ENCODE measurements around the gene CEP290.

Gene CEP290

DNA sequence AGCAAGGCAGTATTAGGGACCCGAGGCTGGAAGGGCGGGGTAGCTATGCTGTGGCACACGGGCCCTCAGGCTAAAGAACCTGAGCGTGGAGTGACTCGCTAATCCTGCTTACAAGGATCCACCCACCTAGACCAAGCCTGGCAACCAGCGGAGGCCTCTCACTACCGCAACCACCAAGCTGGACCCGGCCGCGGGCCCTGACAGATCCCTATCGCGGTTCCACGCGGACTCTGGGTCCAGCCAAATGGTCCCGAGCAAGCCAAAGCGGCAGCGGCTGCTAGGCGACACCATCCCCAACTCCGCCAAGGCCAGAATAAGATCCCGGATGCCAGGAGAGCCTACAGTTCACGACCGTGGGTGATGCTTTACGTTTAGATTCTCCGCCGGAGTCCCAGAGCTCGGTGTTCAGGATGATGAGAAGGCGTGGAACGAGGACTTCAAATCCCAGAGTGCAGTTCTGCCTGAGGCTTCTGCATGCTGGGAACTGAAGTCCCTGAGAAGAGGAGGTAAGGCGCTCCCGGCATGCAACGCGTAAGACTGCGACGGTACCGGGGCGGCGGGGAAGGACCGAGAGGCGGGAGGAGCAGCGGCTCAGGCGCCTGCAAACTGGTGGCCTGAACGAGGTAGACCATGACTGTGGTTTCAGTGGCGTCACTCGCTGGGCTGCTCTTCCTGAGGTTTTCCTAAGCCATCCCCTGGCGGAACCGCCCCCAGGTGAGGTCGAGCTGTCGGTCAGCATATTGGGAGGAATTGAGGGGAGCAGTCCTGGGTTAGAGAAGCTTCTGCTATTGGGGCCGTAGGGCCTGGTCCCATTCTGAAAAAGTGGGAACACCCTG is at the start of gene CEP290, which contains the start of gene TMTC3:
Gene CEP290, minus strand, starts transcription at position 315 of the 836 bp plus-strand sequence. CDS start 781 bp downstream, outside the sequence.
Gene TMTC3, plus strand, starts transcription at position 534 of the 836 bp plus-strand sequence. CDS start 6,009 bp downstream, outside the sequence.
- DNase-seq, result peak; percentile 96 to 97

DNA sequence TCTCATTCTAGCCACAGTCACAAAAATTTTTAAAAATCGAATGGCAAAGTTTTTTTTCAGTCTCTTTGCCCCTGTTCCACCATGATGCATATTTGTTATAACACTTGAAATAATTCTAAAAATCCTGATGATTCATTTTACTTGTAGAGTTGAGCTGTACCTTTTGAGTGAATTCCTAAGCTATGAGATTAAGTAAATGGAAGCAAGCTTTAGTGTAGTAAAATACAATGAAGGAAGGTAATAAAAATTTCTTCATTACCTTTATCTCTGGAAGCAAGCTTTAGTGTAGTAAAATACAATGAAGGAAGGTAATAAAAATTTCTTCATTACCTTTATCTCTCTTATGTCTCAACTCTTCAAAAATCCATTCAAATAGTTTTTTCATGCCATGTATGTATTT is 46.3 kb upstream of the CEP290 start:
- DNase-seq, result no peak

DNA sequence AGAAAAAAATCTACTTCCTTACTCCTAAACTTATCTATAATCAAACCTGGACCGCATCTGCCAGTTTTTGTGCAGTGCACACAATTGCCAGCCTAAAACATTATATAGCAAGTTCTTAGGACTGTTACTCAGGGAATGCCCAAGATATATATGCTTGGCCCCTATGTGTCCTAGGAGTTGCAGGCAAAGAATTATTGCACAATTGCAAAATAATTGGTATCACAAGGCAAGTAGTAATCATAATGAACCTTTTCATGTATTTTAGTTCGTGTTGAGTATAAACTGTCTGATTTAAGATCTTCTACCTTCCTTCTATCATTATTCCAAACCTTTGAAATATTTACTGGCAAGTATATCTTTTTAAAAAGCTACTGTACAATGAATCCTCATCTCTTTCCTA is 45.7 kb upstream of the CEP290 start:
- DNase-seq, result no peak

DNA sequence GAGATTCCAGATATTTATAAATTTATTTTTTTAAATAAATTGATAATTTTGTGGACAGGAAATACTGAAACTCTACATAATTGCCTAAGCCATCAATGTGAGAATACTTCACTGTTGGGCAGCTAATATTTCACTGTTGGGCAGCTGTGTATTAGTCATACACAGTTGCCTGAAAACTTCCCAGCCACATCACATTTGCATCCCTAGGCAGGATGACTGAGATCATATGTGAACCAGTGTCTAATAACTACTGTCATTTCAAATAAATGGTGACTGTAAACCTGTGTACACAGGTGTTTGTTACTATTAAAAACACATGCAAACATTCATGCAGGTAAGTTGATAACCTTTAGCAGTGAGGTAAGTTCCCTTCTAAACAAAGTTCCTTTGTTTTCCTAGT is 44.1 kb upstream of the CEP290 start:
- no peak for DNase-seq

DNA sequence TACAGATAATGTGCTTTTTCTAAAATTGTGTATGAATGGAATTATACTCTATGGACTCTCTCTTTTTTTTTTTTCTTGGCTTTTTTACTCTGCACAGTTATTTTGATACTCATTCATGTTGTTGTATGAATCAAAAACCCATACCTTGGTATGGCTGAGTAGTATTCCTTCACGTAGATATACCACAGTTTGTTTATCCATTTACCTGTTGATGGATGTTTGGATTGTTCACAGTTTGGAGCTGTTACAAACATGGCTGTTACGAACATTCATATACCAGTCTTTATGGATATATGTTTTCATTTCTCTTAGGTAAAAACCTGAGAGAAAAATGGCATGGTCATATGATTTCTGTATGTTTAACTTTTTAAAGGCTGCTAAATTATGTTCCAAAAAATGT is 43.4 kb upstream of the CEP290 start:
- DNase-seq, result no peak

DNA sequence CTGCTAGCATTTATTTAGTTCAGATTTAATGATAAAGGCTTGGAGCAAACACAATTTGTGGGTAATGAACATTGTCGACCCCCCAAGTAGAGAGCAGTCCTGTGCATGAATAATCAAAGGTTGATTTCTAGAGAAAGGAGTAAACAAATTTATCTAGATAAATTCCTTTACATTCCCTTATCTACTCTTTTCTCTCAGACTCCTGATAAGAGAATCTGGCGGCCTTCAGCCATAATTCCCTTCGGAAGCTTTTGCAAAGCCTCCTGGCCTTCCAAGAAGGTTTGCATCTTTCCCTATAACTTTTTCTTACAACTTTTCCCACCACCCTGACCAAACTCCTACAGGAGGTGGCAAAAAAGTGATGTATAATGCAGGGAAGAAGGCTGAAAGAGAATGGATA is 42.3 kb upstream of the CEP290 start:
- DNase-seq, result no peak

DNA sequence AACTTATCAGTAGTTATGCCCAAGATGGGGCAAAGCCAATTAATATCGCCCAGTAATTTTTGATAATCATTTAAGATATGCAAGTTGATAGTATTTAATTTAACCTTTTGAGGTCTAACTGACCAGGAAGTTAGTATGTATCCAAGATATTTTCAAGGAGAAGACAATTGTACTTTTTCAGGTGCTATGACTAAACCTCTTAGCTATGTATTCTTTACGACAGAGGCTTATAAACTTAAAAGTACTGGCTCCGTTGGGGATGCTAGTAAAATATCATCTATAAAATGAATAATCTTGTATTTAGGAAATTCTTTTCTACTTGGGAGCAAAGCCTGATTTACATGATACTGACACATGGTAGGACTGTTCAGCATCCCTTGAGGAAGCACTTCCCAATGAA is 40.5 kb upstream of the CEP290 start:
- DNase-seq, result no peak

DNA sequence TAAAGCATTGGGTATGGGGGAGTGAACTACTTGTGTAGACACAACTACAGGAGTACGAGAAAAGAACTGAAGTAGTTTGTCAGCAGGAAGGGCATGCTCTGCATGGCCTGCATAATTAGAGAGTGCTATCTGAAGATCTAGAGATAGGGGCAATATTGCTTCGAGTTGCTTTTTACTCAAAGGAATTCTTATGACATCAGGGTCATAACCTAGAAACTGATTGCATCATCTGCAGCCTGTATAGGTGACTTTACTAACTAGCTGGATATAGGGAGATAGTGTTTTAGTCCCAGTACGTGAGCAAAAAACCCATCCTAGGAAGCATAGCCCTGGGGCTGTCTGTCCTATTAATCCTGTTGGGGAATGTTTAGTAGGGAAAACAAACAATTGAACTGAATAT is 40.0 kb upstream of the CEP290 start:
- no peak for DNase-seq

- DNase-seq, result no peak
Measured at GRCh38 chr12:88179436-88180014, 37.6 kb upstream of the CEP290 start.

DNA sequence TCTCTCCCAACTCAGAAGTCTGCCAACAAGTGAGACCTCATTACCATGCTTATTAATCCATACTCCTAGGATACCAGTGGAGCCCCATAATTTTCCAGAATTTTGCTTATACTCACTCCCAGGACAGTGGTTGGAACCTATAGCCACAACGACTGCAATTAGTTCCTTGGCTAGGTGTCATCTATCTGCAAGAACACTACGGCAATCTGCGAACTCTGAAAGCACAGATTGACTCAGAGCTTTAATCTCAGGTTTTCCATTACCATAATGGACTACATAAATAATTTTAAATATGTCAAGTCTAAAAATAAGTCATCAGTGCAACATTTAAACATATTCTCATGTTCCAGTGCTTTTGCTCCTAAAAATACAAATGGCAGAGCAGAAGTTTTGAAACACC is 33.7 kb upstream of the CEP290 start:
- DNase-seq, result no peak

DNA sequence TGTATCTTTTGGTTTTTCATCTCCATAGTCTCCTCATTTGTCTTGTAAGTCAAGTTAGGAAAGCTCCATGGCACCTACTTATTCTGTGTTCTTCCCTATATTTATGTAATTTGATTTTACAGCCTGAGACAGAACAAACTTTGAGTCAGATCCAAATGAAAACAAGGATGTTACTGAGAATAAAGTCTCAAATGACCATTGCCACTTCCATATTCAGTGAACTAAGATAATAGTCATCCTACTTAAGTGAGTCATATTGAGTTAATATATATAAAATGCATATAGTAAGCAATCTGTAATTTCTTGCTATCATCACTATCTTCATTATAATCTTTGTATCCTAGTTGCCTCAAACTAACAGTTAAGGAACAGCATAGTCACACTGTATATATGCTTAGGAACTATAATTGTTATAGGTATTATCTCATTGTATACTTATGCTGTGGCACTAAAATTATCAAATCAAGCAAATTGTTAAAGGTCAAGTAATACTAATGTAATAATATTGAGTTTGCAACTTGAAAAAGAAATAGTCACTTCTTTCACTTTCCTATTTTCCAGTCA is 31.0 kb upstream of the CEP290 start:
- DNase-seq, result no peak

GRCh38 chr12:88167384-88167783 is 25.5 kb upstream of the CEP290 start:
- no peak for DNase-seq

DNA sequence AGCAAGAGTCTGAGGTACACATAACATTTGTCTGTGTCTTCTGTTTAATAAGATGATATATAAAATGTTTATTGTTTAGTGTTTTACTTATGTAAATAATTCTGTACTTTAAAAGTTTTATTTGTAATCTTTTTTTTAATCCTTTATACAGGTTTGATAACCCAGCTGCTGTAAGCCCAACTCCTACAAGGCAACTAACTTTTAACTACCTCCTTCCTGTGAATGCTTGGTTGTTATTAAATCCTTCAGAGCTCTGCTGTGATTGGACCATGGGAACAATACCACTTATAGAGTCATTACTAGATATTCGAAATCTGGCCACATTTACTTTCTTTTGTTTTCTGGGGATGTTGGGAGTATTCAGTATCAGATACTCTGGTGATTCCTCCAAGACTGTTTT is 24.3 kb upstream of the CEP290 start:
- no peak for DNase-seq

- DNase-seq, result no peak
Measured at GRCh38 chr12:88163371-88163770, 21.5 kb upstream of the CEP290 start.

- DNase-seq, result no peak
Measured at GRCh38 chr12:88156075-88156654, 14.3 kb upstream of the CEP290 start.

DNA sequence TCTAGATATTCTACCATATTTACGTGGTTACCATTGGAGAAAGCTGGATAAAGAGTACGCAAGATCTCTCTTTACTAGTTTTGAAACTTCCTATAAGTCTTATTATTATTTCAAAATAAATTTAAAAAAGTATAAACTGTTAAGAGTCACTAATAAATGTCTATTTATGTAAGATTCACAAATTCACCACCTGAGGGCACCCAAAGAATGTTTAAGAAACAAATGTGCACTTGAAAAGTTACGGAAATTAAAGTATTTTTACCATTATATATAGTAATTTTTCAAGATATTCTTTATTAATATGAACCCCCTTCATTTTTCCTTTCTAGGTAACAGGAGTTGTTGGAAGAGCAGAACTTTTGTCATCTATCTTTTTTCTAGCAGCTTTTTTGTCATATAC is 12.1 kb upstream of the CEP290 start:
- DNase-seq, result no peak

DNA sequence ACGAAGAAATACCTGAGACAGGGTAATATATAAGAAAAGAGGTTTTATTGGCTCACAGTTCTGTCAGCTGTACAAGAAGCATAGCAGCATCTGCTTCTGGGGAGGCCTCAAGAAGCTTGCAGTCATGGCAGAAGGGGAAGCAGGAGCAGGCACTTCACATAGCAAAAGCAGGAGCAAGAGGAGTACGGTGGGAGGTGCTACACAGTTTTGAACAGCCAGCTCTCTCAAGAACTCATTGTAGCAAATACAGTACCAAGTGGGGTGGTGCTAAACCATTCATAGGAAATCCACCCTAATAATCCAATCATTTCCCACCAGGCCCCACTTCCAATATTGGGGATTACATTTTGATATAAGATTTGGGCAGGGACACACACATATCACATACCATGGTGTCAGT is 8.2 kb upstream of the CEP290 start:
- no peak for DNase-seq

- DNase-seq, result no peak
Measured at GRCh38 chr12:88145567-88146505, 3.9 kb upstream of the CEP290 start.

GRCh38 chr12:88144546-88145468 is 2.9 kb upstream of the CEP290 start:
- DNase-seq, result no peak

DNA sequence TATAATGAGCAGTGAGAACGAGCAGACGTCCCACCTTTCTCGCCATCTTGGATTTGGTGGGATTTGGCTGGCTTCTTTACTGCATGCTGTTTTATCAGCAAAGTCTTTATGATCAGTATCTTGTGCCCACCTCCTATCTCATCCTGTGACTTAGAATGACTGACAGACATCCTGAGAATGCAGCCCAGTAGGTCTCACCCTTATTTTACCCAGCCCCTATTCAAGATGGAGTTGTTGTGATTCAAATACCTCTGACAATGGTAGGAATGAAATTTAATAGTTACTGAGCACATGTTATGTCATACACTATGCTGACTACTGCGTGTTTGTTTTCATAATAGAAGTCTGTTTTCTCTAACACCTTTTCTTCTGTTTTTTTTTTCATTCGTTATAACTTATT is 2.1 kb upstream of the CEP290 start:
- no peak for DNase-seq

DNA sequence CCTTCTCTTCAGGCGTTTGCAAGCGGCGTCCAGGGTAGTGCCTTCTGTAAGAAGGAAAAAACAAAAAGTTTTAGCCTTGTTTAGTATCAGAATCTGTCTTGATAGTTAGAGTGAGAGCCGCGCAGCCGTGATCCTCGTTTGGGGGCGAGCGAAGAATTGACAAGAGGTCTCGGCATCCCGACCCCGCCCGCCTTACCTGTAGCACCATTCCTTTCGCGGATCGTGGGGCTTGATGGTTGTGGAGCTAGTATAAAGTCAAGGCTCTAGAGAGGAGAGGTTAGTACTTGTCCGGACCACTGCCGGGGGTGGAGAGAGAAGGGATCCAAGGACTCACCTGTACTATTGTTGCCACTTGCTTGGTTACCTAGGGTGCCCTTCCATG is 713 bp upstream of the CEP290 start:
- DNase-seq, result no peak

DNA sequence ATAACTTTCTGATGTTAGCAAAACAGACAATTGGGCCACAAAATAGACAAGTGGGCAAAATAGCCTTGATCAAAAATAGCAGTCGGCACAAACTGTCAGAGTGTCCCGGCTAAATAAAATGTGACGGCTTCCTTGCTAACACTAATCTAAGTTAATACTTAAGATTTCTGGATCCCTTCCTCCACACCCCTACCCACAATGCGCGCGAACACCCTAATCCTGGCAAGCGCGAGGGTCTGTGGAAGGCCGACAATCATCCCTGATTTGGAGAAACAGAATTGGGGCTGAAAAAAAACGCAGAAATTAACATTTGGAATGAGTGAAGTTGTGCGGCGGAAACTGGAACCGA is 489 bp downstream of the CEP290 start:
- DNase-seq, result no peak

Data from NCI-H1930 (cell line).